Measurements from ENCODE around the gene HK3.

DNA sequence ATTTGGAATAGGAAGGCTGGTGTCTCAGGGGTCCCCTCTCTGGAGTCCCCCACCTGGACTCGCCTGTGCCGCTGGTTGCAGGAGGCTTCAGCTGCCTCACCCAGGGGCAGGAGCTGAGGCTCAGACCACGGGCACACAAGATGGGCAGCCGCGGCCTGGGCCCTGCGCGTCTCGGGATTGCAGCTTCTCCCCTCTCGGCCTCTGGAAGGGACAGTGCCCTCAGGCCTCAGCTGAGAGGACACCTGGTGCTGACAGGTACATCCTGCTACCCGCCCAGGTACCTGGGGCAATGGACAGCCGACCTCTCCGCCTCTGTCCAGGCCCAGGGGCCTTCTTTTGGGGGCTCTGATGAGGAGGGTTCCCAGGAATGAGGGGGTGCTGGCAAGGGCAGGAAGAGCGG, 50.5 kb downstream of the HK3 start:
- TF ChIP-seq, protein P1, sequence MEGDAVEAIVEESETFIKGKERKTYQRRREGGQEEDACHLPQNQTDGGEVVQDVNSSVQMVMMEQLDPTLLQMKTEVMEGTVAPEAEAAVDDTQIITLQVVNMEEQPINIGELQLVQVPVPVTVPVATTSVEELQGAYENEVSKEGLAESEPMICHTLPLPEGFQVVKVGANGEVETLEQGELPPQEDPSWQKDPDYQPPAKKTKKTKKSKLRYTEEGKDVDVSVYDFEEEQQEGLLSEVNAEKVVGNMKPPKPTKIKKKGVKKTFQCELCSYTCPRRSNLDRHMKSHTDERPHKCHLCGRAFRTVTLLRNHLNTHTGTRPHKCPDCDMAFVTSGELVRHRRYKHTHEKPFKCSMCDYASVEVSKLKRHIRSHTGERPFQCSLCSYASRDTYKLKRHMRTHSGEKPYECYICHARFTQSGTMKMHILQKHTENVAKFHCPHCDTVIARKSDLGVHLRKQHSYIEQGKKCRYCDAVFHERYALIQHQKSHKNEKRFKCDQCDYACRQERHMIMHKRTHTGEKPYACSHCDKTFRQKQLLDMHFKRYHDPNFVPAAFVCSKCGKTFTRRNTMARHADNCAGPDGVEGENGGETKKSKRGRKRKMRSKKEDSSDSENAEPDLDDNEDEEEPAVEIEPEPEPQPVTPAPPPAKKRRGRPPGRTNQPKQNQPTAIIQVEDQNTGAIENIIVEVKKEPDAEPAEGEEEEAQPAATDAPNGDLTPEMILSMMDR (IDR thresholded peaks at IDR 0.05; ENCODE audit: low read length), result no peak
- TF ChIP-seq EZH2 (optimal IDR thresholded peaks at IDR 0.05; ENCODE audit: low read depth, low read length) (no peak), EZH2phosphoT487 (IDR thresholded peaks at IDR 0.05; ENCODE audit: low read length) (no peak)

Data from MM.1S (cell line).